ENCODE measurements around the gene ELN.

Gene ELN

GRCh38 chr7:74094224-74095101, 66.5 kb downstream of the ELN start:
- peak; percentile 81 for DNase-seq (ENCODE audit: low spot score)
- in situ Hi-C loops (cut with MboI; ENCODE audit: low pct_unique_long_range_greater_than_20kb, low sequenced_read_pairs, unreplicated experiment): loop anchor here (25.0 kb wide), 1 partner anchor 93 kb away; no protein-coding TSS in a partner anchor
- TF ChIP-seq, protein P1, sequence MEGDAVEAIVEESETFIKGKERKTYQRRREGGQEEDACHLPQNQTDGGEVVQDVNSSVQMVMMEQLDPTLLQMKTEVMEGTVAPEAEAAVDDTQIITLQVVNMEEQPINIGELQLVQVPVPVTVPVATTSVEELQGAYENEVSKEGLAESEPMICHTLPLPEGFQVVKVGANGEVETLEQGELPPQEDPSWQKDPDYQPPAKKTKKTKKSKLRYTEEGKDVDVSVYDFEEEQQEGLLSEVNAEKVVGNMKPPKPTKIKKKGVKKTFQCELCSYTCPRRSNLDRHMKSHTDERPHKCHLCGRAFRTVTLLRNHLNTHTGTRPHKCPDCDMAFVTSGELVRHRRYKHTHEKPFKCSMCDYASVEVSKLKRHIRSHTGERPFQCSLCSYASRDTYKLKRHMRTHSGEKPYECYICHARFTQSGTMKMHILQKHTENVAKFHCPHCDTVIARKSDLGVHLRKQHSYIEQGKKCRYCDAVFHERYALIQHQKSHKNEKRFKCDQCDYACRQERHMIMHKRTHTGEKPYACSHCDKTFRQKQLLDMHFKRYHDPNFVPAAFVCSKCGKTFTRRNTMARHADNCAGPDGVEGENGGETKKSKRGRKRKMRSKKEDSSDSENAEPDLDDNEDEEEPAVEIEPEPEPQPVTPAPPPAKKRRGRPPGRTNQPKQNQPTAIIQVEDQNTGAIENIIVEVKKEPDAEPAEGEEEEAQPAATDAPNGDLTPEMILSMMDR (IDR thresholded peaks at IDR 0.05; ENCODE audit: extremely low read depth, insufficient read depth, missing control alignments): no peak

- TF ChIP-seq, protein P1 (IDR thresholded peaks at IDR 0.05; ENCODE audit: extremely low read depth, insufficient read depth, missing control alignments): no peak
Observed at GRCh38 chr7:74095135-74095534, 67.2 kb downstream of the ELN start.

DNA sequence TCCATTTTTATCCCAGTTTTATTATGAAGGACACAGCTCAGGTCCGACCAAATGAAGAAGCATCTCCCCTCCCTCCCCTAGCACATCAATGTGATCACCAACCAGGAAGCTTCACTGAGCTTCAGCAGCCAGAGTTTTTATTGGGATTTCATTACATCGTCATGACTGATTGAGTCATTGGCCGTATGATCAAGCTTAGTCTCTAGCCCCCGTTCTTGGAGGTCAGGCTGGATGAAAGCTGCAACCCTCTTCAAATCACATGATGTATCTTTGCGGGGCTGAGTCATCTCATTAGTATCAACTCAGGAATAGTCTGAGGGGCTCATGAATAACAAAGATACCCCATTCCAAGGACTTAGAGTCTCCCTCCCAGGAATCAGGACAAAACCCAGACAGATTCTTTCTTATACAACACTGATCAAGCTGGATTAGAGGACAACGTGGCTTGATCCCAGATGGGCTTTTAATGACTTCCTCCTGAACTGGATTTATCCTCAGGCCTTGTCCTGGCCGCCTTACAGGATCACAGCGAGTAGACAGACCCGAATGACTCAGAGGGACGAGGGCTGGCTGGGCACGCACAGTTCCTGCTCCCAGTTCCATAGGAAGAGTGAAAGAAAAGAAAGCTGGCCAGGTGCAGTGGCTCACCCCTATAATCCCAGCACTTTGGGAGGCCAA, 70.1 kb downstream of the ELN start:
- TF ChIP-seq, protein P1 (IDR thresholded peaks at IDR 0.05; ENCODE audit: extremely low read depth, insufficient read depth, missing control alignments): no peak
- no peak for DNase-seq (ENCODE audit: low spot score)
- in situ Hi-C loops (cut with MboI; ENCODE audit: low pct_unique_long_range_greater_than_20kb, low sequenced_read_pairs, unreplicated experiment): loop anchor here (25.0 kb wide), 1 partner anchor 89 kb away; no protein-coding TSS in a partner anchor

More at GRCh38 chr7:74095135-74095534, 67.2 kb downstream of the ELN start:
- in situ Hi-C loops (cut with MboI; ENCODE audit: low pct_unique_long_range_greater_than_20kb, low sequenced_read_pairs, unreplicated experiment): loop anchor here (25.0 kb wide), 1 partner anchor 92 kb away; no protein-coding TSS in a partner anchor
- no peak for DNase-seq (ENCODE audit: low spot score)

DNA sequence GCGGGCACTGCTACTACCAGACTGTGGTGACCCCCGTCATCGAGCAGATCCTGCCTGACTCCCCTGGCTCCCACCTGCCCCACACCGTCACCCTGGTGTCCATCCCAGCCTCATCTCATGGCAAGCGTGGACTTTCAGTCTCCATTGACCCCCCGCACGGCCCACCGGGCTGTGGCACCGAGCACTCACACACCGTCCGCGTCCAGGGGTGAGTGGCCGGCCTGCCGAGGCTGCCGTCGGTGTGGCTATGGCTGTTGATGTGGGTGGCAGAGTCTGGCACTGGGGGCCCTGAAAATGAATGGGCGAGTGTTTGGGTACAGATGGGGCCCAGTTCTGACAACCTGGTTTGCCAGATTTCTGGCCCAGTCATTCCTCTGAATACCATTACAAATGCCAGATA, 71.1 kb downstream of the ELN start:
- TF ChIP-seq, protein P1 (IDR thresholded peaks at IDR 0.05; ENCODE audit: extremely low read depth, insufficient read depth, missing control alignments): no peak
- in situ Hi-C loops (cut with MboI; ENCODE audit: low pct_unique_long_range_greater_than_20kb, low sequenced_read_pairs, unreplicated experiment): loop anchor here (25.0 kb wide), 1 partner anchor 88 kb away; no protein-coding TSS in a partner anchor
- DNase-seq (ENCODE audit: low spot score): no peak

DNA sequence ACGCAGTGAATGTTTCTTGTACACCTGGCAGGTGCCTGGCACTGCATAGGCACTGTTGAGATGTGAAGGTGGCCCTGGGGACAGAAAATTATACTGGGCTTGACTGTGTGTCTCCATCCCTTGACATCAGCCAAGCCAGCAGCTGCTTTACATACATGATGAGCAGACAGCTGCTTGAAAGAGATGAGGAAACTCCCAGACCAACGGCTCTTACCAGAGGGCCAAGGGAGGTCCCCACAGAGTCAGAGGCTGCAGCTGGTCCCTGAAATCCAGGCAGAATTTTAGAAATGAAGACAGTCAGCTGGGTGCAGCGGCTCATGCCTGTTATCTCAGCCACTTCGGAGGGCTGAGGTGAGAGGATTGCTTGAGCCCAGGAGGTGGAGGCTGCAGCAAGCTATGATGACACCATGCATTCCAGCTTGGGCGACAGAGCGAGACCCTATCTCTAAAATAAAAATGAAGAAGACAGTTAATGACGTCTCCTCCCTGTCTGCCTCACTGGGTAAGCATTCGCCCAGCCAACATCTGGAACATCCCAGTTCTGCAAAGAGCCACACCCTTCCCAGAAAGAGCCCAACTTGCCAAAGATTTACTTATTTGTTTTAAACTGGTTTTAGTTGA, 73.2 kb downstream of the ELN start:
- DNase-seq (ENCODE audit: low spot score): peak; percentile 92
- in situ Hi-C loops (cut with MboI; ENCODE audit: low pct_unique_long_range_greater_than_20kb, low sequenced_read_pairs, unreplicated experiment): no loop called here
- TF ChIP-seq, protein P1 (IDR thresholded peaks at IDR 0.05; ENCODE audit: extremely low read depth, insufficient read depth, missing control alignments): no peak

- TF ChIP-seq, protein P1 (IDR thresholded peaks at IDR 0.05; ENCODE audit: extremely low read depth, insufficient read depth, missing control alignments): no peak
- in situ Hi-C loops (cut with MboI; ENCODE audit: low pct_unique_long_range_greater_than_20kb, low sequenced_read_pairs, unreplicated experiment): no loop called here
- no peak for DNase-seq (ENCODE audit: low spot score)
Observed at GRCh38 chr7:74103219-74103772, 75.3 kb downstream of the ELN start.

Measured in GM13977 (cell line).